Smooth muscle cell (in vitro differentiated cells): Measurements from ENCODE around the gene CARHSP1. TPM values are rescaled to one million over a fixed set of nuclear protein-coding genes. Genes with fewer than 3 reads are reported as not detected.
"Not testable (repeated sequence)": the region's sequence is repeated elsewhere in the genome, so short reads cannot be mapped to it uniquely, and the experiment has no call there.

ENCODE experiments used
- DNase-seq: peaks from one replicate; lab custom pipeline; 2025; ENCODE audit not compliant: unreplicated experiment; lab: John Stamatoyannopoulos, UW
- H2AFZ ChIP-seq: fragments of 200-600 bp; sonication (generic); 2 replicates; pipeline ENCODE4 v1.6.0; 2016; ENCODE audit warnings: antibody characterized with exemption, low read depth, mild to moderate bottlenecking
- H3F3A ChIP-seq: fragments of 200-600 bp; sonication (generic); 2 replicates; pipeline ENCODE4 v1.6.0; 2017; ENCODE audit warnings: antibody characterized with exemption, low read depth
- H3K27ac ChIP-seq: fragments of 200-600 bp; sonication (generic); 2 replicates; pipeline ENCODE4 v1.5.1; 2016; ENCODE audit warnings: low read depth, mild to moderate bottlenecking
- H3K27me3 ChIP-seq: fragments of 200-600 bp; sonication (generic); 2 replicates; pipeline ENCODE4 v1.6.1; 2016; ENCODE audit warnings: low read depth, mild to moderate bottlenecking
- H3K36me3 ChIP-seq: fragments of 200-600 bp; sonication (generic); 2 replicates; pipeline ENCODE4 v1.5.1; 2016; ENCODE audit warnings: low read depth
- H3K4me1 ChIP-seq: fragments of 200-600 bp; sonication (generic); 2 replicates; pipeline ENCODE4 v1.5.1; 2016; ENCODE audit warnings: low read depth
- H3K4me2 ChIP-seq: fragments of 200-600 bp; sonication (generic); 2 replicates; pipeline ENCODE4 v1.6.0; 2016; ENCODE audit warnings: mild to moderate bottlenecking
- H3K4me3 ChIP-seq: fragments of 200-600 bp; sonication (generic); 2 replicates; pipeline ENCODE4 v1.5.1; 2016; ENCODE audit warnings: mild to moderate bottlenecking
- H3K79me2 ChIP-seq: fragments of 200-600 bp; sonication (generic); 2 replicates; pipeline ENCODE4 v1.6.0; 2016; ENCODE audit warnings: low read depth, mild to moderate bottlenecking
- H3K9ac ChIP-seq: fragments of 200-600 bp; sonication (generic); 2 replicates; pipeline ENCODE4 v1.6.0; 2016; ENCODE audit warnings: low read depth
- H3K9me3 ChIP-seq: fragments of 200-600 bp; sonication (generic); replicated peaks from 2 replicates; pipeline ENCODE4 v1.5.1; 2016; ENCODE audit warnings: low read depth
- H4K20me1 ChIP-seq: fragments of 200-600 bp; sonication (generic); 2 replicates; pipeline ENCODE4 v1.6.0; 2016; ENCODE audit warnings: low read depth
- WGBS: methylation state at CpG from one replicate; pipeline ENCODE4 v1.1.7; 2016; ENCODE audit warnings: low lambda C conversion rate; 5-methylcytosine and 5-hydroxymethylcytosine counted together
- polyA plus RNA-seq: library from polyadenylated mRNA; unstranded; fragments of >200 nt; fragmentation: Nextera tagmentation; extraction: Ambion mirVana; gene quantifications from 2 replicates; pipeline ENCODE4 v1.2.1, GENCODE V29; 2016
- total RNA-seq: library from RNA; depleted of rRNA; stranded (reverse); fragments of >200 nt; gene quantifications from 2 replicates; pipeline ENCODE4 v1.2.3, GENCODE V29; 2014
- TF ChIP-seq, protein P1 (sequence below): fragments of 200-600 bp; sonication (generic); IDR thresholded peaks from 2 replicates; pipeline ENCODE4 v1.5.1; 2017; ENCODE audit warnings: borderline replicate concordance, mild to moderate bottlenecking, antibody characterized with exemption; ENCODE audit not compliant: insufficient read depth, poor library complexity, severe bottlenecking

Gene CARHSP1
- 62.6 and 74.1 TPM in 2 replicates for total RNA-seq
- polyA plus RNA-seq = 94.0 and 118 TPM in 2 replicates

DNA sequence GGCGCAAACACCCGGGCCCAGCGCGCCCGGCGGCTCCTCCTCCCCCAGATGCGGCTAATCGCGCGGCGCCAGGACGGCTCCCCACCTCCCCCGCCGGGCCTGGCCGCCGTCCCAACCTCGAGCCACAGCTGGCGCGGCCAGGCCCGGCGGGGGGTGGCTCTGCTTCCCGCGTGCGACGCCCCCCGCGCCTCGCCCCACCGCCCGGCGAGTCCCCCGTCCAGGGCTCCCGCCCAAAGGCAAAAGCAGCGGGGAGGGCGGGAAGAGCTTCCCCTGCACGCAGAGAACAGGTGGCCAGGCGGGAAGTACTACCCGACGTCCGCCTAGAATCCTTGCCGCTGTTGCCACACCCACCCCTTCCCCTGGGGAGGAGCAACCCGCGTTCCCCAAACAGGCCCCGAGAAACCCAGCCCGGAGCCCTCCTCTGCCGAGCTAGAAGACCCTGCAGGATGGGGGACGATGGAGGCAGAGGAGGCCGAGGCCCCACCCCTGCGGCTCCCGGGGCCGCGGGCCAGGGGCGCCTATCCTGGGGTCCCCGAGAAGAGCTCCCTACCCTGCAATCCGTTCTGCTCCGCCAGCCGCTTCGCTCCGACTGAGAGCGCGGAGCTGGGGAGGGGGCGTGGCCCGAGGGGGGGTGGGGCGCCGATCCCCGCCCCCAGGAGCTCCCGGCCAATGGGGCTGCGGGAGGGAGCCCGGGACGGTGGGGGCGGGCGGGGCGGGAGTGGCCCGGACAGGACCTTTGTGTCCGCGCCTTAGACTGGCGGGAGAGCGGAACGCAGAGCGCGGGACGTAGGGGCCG is at the start of gene CARHSP1:
TSS of gene CARHSP1 (minus strand) at position 591 of the 796 bp plus-strand sequence. CDS start 9,678 bp downstream, outside the sequence.
- TF ChIP-seq, protein P1, sequence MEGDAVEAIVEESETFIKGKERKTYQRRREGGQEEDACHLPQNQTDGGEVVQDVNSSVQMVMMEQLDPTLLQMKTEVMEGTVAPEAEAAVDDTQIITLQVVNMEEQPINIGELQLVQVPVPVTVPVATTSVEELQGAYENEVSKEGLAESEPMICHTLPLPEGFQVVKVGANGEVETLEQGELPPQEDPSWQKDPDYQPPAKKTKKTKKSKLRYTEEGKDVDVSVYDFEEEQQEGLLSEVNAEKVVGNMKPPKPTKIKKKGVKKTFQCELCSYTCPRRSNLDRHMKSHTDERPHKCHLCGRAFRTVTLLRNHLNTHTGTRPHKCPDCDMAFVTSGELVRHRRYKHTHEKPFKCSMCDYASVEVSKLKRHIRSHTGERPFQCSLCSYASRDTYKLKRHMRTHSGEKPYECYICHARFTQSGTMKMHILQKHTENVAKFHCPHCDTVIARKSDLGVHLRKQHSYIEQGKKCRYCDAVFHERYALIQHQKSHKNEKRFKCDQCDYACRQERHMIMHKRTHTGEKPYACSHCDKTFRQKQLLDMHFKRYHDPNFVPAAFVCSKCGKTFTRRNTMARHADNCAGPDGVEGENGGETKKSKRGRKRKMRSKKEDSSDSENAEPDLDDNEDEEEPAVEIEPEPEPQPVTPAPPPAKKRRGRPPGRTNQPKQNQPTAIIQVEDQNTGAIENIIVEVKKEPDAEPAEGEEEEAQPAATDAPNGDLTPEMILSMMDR = no peak
- Histone ChIP-seq H2AFZ (no peak within 1 kb of the TSS), H3K27me3 (no peaks in the 10 kb centered on the region), H3K79me2 (peaks cover 38% of the 10 kb centered on the region), H3K9me3 (no peaks in the 10 kb centered on the region), H4K20me1 (peaks cover 39% of the 10 kb centered on the region), H3F3A (no peaks in the 10 kb centered on the region), H3K4me3 (peak within 1 kb of the TSS; percentile 96), H3K27ac (peak within 1 kb of the TSS; percentile 36), H3K4me1 (peaks cover 22% of the 10 kb centered on the region), H3K9ac (peak within 1 kb of the TSS; percentile 62), H3K36me3 (no peaks in the 10 kb centered on the region), H3K4me2 (peak within 1 kb of the TSS; percentile 95)
- peak; percentile 71 for DNase-seq
- 1% methylated on average over 26 of the region's 83 CpGs for WGBS

DNA sequence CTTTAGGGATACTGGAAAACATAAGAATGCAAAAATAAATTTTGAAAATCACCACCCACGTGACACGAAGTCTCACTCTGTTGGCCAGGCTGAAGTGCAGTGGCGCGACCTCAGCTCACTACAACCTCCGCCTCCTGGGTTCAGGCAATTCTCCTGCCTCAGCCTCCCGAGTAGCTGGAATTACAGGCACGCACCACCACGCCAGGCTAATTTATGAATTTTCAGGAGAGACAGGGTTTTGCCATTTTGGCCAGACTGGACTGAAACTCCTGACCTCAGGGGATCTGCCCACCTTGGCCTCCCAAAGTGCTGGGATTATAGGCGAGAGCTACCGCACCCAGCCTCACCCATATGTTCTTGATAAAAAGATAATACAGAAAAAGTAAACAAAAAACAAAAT is 48.5 kb upstream of the CARHSP1 start:
- H3K4me3 ChIP-seq, H3K27me3 ChIP-seq, H3K9me3 ChIP-seq, H3K27ac ChIP-seq, H3K9ac ChIP-seq, DNase-seq, H3F3A ChIP-seq, H2AFZ ChIP-seq, H3K4me2 ChIP-seq, H3K4me1 ChIP-seq: not testable (repeated sequence)
- WGBS = 97% methylated on average over 10 of the region's 10 CpGs
- peaks cover 97% of the 10 kb centered on the region for H4K20me1 ChIP-seq
- peaks cover 85% of the 10 kb centered on the region for H3K79me2 ChIP-seq
- H3K36me3 ChIP-seq = peaks cover 38% of the 10 kb centered on the region

DNA sequence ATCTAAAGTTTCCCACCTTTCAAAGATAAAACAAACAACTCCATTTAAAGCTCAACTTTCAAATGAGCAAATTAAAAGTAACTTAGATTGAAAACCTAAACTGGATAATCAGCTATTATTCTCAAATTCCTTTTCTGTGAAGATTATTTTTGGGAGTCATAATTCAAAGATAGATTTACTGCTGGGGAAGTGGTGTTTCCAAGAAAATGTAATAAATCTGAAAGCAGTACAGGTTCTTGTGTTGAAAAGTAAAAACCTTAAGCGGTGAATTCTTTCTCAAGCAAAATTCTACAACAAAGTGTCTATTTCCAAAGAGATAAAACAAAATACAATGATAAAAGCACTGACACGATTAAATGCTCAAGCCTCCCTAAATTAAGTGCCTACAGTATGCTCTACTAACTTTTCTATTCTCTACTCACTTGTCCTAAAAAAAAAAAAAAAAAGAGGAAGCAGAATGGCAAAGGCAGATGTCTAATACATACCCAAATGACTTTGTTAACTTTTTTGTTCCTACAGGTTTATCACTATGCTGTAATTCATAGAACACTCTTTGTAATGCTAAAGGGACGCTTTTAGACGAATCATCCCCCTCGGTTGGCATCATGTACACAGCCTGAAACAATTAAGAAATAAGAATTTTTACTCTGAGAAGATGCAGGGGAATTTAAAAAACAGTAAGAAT is 47.9 kb upstream of the CARHSP1 start:
- H3K4me2 ChIP-seq = no peak overlapping the region
- H3K79me2 ChIP-seq = peaks cover 82% of the 10 kb centered on the region
- H2AFZ ChIP-seq = no peak overlapping the region
- H3K27me3 ChIP-seq = no peaks in the 10 kb centered on the region
- TF ChIP-seq, protein P1 = no peak
- no peak overlapping the region for H3K9ac ChIP-seq
- no peak overlapping the region for H3K27ac ChIP-seq
- DNase-seq = no peak
- H4K20me1 ChIP-seq = peaks cover 98% of the 10 kb centered on the region
- no peak overlapping the region for H3K4me3 ChIP-seq
- peaks cover under 1% of the 10 kb centered on the region for H3F3A ChIP-seq
- H3K9me3 ChIP-seq = no peaks in the 10 kb centered on the region
- WGBS = 97% methylated on average over 5 of the region's 5 CpGs
- peaks cover 36% of the 10 kb centered on the region for H3K36me3 ChIP-seq
- no peaks in the 10 kb centered on the region for H3K4me1 ChIP-seq

DNA sequence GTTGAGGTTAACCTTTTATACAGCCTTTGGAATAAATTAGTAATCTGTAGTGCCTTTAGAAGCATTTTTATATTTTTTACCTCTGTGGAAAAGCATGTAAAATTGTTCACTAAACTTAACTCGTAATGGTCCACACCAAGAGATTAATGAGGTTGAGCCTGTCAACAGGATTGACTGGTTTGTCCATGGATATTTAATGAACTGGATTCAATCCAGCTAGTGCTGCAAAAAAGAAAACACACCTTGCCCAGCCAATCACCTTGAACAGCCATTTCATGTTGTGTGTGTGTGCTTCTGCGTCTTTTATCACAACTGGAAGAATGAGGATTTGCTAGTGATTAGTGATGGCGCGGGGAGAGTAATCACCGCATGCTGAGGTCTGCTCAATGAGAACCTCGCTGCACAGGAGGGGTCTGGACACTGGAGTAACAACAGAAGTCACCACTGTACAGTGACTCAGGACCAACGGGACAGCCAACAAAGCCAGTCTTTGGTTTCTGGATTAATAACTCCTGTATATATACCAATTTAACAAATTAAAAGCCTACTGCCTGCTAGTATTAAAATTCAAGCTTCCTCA is 47.0 kb upstream of the CARHSP1 start:
- Histone ChIP-seq H3K79me2 (peaks cover 81% of the 10 kb centered on the region), H3K36me3 (peaks cover 28% of the 10 kb centered on the region), H3K27ac (no peak overlapping the region)

More for the DNA sequence above, 47.0 kb upstream of the CARHSP1 start:
- no peak overlapping the region for H2AFZ ChIP-seq
- no peak overlapping the region for H3K4me3 ChIP-seq
- DNase-seq = no peak
- WGBS = 91% methylated on average over 7 of the region's 7 CpGs
- no peaks in the 10 kb centered on the region for H3K4me1 ChIP-seq
- peaks cover 98% of the 10 kb centered on the region for H4K20me1 ChIP-seq
- TF ChIP-seq, protein P1 = no peak
- H3K9me3 ChIP-seq = no peaks in the 10 kb centered on the region
- H3K4me2 ChIP-seq = no peak overlapping the region
- no peaks in the 10 kb centered on the region for H3K27me3 ChIP-seq
- H3K9ac ChIP-seq = no peak overlapping the region
- peaks cover 4% of the 10 kb centered on the region for H3F3A ChIP-seq
